ENCODE data around the gene ERBB4.
"Not testable (repeated sequence)": the region's sequence is repeated elsewhere in the genome, so short reads cannot be mapped to it uniquely, and the experiment has no call there.

Gene ERBB4

DNA sequence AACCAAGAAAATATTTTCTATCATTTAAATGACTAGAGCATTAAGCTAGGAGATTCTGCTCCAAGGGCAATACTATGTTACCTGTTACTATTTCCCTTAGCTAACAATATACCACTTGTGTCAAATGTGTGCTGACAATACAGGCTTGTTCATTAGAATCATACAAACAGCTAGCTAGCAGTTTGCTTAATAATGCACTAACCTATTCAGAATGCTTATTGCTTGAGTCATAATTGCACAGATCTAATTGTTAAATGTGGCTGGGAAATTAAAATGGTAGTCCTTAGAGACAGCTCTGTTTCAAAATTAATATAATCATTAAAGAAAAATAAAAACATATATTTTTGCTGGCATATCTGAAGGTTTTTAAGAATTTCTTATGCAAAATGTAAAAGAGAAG, 344.2 kb downstream of the ERBB4 start:
- DNase-seq = no peak

DNA sequence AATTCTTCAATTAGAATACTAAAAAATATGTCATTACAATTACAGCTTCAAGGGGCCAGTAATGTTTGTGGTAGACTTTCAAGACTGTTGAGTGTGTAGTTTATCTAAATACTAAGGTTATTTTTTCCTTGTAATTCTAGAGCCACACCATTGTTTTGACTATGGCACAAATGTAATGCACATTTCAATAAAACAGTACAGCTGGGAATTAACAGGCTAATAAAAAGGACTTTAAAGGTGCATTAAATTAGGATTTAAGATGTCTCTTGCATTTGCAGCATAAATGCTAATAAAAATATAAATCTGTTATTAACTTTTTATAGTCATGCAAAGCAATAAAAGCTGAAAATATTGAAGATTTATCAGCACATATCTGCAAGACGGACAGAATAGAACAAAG, 344.8 kb downstream of the ERBB4 start:
- no peak for DNase-seq

DNA sequence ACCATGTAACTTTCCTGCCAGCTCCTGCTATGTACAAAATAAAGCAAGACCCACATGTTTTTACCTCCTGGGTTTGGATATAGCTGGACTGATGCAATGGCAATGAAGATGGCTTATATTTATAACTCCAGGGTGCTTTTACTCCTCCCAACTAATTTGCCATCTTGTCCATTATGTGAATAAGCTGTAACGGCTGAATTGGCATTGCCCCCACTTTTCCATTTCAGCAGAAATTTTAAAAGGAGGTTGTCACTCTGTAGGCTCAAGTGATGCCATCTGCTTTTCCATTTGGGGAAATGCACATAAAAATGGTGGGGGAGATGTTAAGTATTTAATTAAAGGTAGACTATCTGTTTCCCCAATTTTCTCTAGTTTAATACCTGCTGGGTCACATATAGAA, 345.5 kb downstream of the ERBB4 start:
- DNase-seq = peak; percentile 72

DNA sequence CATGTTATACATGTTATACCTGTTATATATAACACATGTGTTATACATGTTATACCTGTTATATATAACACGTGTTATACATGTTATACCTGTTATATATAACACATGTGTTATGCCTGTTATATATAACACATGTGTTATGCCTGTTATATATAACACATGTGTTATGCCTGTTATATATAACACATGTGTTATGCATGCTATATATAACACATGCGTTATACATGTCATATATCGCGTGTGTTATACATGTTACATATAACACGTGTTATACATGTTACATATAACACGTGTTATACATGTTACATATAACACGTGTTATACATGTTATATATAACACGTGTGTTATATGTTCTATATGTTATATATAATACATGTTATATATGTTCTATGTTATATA, 347.2 kb downstream of the ERBB4 start:
- DNase-seq = not testable (repeated sequence)

DNA sequence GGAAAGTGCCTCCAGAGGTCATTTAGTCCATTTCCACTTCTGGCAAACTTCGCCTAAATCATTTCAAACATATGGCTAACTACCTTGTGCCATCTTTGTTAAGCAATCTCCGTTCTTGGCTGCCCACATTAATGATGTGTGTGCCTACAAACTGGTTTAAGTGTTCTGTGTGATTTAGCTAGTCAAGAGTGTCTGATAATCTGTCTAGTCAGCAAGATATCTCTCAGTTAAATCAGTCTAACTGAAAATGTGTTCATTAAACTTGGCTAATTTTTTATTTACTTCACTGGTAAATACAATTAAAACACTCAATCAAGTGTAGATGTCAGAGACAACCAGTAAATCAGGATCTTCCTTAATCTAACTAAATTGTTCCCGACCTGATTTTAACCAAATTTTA, 352.4 kb downstream of the ERBB4 start:
- no peak for DNase-seq

DNA sequence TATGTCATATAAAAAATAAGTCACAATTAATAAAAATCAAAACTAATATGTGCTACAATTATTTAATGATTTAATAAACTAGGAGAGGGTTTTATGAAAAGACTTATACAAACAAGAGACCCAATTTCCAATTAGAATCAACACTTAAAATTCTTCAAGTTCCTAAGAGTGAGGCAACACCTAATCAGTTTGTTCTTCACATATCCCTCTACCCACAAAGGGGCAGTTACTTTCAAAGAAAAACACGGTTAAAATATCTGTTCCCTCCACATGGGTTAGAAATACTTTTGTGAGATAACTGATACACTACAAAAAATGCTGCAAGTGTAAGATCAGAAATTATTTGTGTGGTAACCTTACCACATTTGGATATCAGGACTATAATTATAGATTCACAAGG, 357.0 kb downstream of the ERBB4 start:
- DNase-seq = no peak

DNA sequence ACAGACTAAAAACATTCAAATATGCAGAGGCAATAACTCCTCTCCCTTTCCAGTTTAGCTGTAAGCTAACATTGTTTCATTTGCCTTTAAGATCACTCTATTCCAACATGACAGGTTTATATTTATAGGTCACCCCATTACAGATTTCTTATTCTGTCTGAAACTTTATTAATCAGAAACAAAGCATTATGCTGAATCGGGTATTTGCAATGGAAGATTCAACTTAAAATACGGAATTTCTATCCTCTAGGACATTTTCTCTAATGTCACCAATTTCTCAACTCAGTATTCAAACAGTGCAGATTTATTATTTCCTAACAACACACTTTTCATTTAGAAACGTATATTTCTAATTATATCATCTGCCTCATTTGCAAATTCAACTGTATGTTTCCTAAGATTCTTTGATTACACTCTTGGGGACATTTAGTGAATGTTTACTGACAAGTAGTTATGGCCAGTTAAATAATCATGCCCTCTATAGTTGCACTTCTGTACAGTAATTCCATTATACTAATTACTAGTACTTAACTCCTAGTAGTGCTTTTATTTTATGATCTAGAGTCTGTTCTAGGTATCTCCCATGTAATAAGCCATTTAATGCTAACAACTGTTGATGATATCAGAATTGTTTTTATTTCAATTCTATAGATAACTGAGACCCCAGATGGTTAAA, 358.1 kb downstream of the ERBB4 start:
- no peak for DNase-seq

DNA sequence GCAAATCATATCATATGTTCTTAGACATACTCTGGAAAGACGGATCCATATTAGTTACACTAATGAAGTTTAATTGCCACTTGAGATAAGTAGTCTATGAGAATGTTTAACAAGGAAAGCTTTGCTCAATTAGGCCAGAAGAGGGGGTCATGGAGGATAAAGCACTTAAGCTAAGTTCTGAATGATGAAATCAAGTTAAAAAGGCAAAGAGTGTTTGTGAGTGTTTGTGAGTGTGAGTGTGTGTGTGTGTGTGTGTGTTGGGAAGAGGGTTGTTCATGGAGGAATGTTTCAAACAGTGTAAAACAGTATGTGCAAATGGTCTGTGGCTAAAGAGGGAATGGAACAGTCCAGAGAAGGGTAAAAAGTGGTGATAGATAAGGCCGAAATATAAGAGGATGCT, 360.9 kb downstream of the ERBB4 start:
- DNase-seq = no peak

DNA sequence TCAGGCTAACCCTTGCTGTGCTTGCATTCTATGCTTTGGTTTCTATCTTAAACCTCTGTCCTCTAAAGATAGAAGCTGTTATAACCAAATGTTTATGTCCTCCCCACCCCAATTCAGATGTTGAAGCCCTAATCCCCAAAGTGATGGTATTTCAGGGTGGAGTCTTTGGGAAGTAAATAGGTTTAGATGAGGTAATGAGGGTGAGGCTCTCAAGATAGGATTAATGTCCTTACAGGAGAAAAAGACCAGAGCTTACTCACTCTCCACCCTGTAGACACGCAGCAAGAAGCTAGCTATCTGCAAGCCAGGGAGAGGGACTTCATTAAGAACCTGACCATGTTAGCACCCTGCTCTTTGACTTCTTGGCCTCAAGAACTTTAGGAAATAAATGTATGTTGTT, 362.5 kb downstream of the ERBB4 start:
- DNase-seq = no peak

DNA sequence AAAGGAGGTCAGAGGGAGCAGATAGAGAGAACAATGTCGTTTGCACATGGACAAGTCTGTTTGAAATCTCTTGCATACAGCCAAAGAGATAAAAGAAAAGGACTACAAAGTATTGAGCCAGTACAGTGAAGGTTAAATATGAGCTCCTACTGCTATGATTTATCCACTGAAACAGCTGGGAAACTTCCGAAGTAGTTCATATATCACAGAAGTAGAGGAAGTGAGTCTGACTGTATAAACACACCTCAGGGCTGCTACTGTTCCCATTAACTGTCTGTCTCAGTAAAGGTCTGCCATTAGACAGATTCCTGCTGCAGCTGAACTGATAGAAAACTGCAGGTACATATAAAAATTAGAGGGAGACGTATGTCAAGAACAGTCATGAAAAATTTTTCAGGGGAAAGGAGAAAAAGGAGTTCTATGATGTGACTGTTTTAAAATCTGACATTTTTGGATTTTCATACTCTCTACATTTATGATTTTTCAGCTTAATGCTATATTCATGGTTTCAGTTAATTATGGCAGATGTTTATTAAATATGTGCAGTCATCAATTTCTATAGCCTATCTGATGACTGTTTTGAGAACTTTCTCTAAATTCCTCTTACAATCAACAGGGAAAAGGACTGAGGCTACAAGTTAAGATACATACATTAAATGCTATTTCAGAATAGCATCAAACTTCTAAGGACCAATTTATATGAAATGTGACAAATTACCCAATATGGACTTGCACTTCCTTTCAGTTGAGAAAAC, 364.7 kb downstream of the ERBB4 start:
- DNase-seq = no peak

DNA sequence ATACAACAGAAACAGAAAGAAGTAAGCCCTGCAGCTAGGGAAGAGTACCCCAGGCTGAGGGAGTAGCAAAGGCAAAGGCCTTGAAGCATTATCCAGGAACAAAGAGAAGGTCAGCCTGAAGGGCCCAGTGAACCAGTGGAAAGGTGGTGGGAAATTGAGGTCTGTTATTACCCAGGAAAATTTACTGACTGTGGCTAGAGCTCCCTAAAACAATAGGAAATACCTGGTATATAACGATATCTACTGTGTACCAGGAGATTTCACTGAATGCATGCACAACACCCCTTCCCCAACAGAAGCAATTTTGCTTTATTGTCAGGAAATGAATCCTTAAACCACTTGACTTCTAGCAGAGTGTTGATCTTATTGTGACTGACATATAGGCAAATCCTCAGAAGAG, 365.3 kb downstream of the ERBB4 start:
- DNase-seq = no peak

DNA sequence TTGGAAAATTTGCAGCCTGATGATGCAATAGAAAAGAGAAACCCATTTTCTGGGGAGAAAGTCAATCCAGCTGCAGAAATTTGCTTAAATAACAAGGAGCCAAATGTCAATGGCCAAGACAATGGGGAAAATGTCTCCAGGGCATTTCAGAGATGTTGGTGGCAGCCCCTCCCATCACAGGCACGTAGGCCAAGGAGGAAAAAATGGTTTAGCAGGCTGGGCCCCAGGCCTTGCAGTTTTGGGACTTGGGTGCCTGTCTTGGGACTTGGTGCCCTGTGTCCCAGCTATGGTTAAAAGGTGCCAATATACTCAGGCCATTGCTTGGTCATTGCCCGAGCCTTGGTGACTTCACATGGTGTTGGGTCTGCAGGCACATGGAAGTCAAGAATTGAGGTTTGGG, 368.2 kb downstream of the ERBB4 start:
- DNase-seq = no peak

DNA sequence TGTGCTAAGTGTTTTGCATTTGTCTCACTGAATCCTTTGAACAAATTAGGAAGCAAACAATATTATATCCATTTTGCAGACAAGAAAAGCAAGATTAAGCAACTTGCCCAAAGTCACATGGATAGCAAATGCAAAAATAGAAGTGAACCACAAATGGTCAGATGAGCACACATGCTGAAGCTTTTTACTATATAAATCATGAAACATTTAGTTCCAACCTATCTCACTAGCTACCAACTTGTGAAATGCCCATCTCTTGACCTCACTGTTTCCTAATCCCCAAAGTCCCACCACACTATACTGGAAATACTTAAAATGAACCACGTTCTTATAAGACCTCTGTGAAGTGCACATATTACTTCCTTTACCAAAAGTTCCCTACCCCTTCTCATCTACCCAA, 380.5 kb downstream of the ERBB4 start:
- DNase-seq = no peak

DNA sequence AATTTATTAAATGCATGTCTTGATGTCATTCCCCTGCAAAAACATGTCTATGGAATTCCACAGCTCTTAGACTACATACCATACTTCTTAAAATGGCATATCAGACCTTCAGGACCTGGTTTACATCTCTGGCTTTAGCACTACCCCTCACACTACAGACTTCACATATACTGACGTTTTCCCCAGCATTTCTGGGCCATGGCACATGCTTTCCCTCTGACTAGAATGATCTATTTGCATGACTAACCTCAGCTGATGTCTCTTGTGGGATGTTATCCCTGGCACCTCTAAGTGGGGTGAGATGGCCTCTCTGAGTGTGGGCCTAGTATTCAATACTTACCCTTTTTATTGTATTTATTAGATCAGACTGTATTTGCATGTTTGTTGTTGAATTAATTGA, 381.6 kb downstream of the ERBB4 start:
- DNase-seq = no peak

DNA sequence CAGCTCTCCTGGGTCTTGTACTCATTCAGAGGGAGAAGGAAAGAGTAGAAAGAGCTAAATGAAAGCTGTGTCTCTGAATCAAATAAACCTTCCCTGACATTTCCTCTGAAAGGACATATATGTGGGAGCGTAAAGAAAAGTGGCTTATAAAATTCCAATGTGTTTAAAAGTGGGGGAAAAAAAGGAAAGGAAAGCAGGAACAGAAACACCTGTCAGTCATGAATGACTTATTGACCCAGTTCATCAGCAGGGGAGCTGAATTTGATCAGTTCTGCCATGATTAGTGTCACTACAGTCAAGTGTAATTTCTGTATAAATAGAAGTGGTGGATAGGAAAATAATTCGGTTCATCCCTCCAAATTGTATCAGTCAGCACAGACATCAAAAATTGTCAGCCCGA, 382.5 kb downstream of the ERBB4 start:
- DNase-seq = no peak

DNA sequence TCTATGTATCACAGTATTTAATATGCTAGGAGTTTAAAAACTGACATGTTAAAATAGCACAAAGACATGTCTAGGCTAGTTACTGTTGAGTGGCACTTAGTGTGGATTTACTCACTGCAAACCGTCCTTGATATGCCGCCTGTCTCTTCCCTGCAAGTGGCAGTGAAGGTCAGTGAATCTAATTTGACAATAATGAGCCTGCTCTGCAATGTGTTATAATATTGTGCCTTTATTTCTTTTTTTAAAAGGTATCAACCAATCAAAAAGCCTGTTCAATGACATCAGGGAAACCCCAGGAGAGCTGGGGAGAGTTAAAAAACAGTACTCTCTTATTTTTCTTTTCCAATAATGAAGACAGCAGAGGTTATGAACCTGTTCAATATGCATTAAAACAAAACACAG, 384.1 kb downstream of the ERBB4 start:
- DNase-seq = peak; percentile 61

DNA sequence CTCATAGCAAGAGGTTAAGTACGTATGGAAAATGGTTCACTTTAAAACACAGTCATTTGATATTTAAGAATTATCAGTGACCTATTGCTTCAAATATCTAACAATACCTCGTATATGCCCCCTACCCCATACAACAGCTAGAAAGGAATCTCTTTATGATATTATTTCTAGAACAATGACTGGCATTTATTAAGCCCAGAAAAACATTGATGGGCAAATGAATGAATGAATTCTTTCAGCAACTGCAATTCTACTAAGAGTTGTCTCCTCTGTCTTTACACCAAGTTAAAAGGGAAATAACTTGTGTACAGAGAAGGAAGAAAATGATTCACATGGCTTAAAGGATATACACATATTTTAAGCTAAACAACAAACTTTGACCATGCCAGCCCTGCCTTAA, 384.7 kb downstream of the ERBB4 start:
- DNase-seq = no peak

DNA sequence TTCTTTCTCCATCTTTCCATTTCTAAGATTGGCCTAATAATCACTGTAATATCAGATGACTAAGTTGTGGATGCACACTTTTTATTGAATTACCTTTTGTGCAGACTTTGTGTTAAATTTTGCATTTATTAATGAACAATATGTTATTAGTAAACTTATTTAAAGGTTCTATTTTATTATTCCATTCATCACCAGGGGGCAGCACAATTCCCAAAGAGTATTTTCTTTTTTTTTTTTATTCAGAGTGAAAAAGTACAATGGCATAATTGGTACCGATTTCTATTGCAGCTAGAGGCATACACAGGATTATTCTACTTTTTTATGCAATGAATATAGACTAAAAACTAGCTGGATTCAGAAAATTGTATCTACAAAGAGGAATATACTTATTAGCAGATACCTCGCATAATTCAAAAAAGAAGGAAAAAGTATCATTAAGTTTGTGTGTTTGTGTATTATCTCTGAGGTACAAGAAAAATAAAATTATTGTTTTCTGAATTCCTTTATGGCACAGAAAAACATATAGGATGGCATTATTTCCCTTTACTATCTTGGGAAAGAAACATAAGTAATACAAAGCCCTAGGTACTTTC, 390.6 kb downstream of the ERBB4 start:
- DNase-seq = no peak

DNA sequence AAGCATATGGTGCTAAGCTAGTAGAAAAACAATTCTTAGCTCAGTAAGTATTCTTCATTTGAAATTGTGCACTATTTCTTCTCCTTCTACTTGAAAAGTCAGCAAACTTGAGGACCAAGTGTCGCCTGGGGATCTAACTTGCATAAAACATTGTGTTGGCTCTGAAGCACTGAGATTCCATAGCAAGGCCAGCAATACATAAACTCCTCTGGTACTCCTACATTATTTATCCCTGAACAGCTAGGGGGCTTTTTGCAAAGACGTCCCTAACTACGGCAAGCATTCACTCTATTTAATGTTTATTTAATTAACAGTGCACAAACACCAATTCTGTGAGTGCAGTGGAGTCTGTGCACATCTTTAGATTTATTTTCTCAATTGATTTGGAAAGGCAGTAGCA, 392.2 kb downstream of the ERBB4 start:
- DNase-seq = no peak

DNA sequence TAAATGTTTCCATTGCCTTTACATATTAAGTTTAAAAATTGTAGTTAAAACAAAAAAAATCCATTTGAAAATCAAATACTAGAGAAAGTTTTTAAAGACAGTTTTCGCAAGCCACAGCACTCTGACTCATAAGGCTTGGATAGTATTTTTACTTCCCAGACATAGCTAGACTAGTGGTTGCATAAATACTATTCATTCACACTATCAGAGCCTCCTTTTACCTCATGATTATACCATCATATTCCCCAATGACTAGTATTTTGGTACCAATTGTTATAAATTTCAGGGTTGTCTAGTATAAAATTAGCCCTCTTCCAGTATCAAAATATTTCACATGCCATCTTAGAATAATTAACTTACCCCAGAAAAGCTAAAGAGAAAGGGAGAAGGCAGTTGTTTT, 393.5 kb downstream of the ERBB4 start:
- DNase-seq = no peak

DNA sequence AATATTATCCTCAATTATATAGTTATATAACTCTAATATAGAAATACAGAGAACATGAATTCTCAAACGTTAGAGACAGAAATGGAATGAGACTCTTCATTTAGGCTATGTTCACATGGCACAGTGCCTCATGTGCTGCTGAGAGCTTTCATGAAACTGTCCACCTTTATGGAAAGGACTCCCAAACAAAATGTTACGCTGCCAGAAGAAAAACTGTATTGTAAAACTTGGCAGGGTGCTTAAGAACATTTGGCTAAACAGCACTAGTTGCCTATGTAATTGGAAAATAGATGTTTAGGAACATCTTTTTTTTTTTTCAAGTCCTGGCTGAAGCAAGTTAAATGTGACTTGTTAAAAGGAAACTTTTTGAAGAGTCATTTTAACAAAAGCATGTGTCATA, 396.0 kb downstream of the ERBB4 start:
- no peak for DNase-seq

DNA sequence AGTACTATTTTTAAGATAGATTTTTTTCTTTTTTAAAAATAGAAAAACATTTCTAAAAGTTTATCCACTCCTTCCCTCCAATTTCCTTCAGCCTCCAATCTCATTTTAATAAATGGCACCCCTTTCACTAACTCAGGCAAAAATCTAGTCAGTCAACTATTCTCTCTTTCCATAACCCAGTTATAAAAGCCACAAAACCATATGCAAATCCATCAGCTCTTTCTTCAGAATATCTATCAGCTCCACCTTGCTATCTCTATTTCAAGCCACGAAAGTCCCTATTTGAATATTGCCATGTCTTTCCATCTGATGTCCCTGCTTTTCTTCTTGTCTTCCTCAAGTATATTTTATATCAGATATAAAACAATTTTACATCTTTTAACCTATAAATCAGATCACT, 397.1 kb downstream of the ERBB4 start:
- DNase-seq = no peak

DNA sequence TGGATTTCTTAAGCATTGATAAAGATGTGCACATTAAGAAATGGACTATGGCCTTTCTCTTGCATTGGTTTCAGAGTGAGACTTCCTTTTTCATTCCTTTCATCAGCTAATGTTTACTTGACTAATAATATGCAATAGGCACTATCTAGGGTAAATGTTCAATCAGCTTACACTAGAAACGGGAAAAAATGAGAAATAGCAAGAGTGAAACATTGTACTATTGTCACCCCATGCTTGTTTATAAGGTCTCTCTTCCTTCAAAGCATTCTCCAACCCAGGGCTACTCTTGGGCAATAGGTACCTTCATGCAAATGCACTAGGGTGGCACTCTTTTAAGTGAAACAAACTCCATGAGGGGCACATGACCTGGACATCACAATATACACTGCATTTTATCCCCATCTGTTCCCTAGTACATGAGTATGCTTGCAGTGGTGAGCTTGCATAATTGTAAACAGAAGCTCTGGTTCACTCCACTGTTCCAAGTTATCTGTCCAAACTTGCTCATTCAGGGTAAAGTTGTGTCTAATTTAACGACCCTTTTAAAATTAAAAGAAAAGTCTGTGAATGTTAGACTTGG, 402.3 kb downstream of the ERBB4 start:
- no peak for DNase-seq

DNA sequence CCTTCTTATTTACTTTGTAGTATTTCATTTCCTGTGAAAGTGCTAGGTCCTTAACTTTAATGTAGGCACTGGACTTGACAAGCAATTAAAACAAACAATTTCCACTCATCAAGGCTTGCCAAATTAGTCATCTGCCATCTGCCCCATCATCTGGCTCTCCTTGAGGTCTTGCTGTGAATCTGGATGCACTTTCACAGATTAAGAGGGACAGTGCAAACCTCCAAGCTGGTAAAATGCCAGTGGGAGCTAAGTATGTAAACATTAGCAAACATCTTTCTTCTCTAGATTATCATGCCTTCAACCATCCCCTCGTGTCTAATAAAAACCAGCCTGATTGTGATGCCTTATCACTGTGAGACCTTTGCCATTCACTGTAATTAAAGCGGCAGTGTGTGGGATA, 402.9 kb downstream of the ERBB4 start:
- peak; percentile 98 for DNase-seq
